CD4-positive, alpha-beta T cell (primary cell): ENCODE data around the gene UCN2. TPM values are rescaled to one million over a fixed set of nuclear protein-coding genes. Genes with fewer than 3 reads are reported as not detected.

ENCODE experiments used
- ATAC-seq: fragments of 200-7000 bp; cut with Tn5 transposase; one replicate; pipeline ENCODE4 v1.10.0; 2022; ENCODE audit warnings: mild to moderate bottlenecking; ENCODE audit not compliant: poor library complexity
- CTCF ChIA-PET: fragments of 350-600 bp; sonication (Branson Sonifier 250); formaldehyde crosslinking; loops from one replicate; lab custom pipeline; 2021; ENCODE audit warnings: antibody characterized with exemption, inconsistent platforms; lab: Charles Lee
- POLR2A ChIA-PET: fragments of 350-600 bp; sonication (Branson Sonifier 250); formaldehyde crosslinking; loops from one replicate; lab custom pipeline; 2021; ENCODE audit warnings: antibody characterized with exemption, inconsistent platforms; lab: Charles Lee
- DNase-seq, 14 experiments: peaks; one replicate each; pipeline ENCODE4 v3.0.0-alpha.2; 2013 to 2020; ENCODE audit warnings: mixed read lengths in 2 of 14
- H3K27ac ChIP-seq, 2 donors: one replicate each; pipeline versions ENCODE4 v1.5.1 to v1.7.0; 2013; ENCODE audit warnings: low read length in 2 of 2, low read depth in 1 of 2, mild to moderate bottlenecking in 1 of 2
- H3K27me3 ChIP-seq, 2 experiments: 1 replicate in 1 of 2; 2 replicates in 1 of 2; pipeline versions ENCODE4 v1.6.1 to v1.7.0; 2013; ENCODE audit warnings: low read length in 2 of 2, control low read depth in 1 of 2, mild to moderate bottlenecking in 1 of 2, moderate library complexity in 1 of 2; ENCODE audit not compliant: insufficient read depth in 2 of 2, control insufficient read depth in 1 of 2
- H3K36me3 ChIP-seq: one replicate; pipeline ENCODE4 v1.6.1; 2013; ENCODE audit warnings: low read length, control low read depth; ENCODE audit not compliant: insufficient read depth
- H3K4me1 ChIP-seq: one replicate; pipeline ENCODE4 v1.6.1; 2013; ENCODE audit warnings: low read length, control low read depth; ENCODE audit not compliant: insufficient read depth
- H3K4me3 ChIP-seq: one replicate; pipeline ENCODE4 v1.5.1; 2013; ENCODE audit warnings: mild to moderate bottlenecking, low read length, moderate library complexity
- H3K9me3 ChIP-seq, 2 experiments: 1 replicate in 1 of 2; 2 replicates in 1 of 2; pipeline versions ENCODE4 v1.6.1 to v1.7.0; 2013; ENCODE audit warnings: low read length in 2 of 2, mild to moderate bottlenecking in 2 of 2, control low read depth in 1 of 2, moderate library complexity in 1 of 2; ENCODE audit not compliant: control insufficient read depth in 1 of 2, insufficient read depth in 1 of 2
- H3K27ac Mint-ChIP-seq: one replicate; pipeline ENCODE4 v1.8.0; 2020; ENCODE audit warnings: mixed read lengths
- H3K27me3 Mint-ChIP-seq: one replicate; pipeline ENCODE4 v1.8.0; 2021; ENCODE audit warnings: mixed read lengths
- H3K36me3 Mint-ChIP-seq: one replicate; pipeline ENCODE4 v1.8.0; 2021; ENCODE audit warnings: low read depth, mixed read lengths
- H3K4me1 Mint-ChIP-seq: one replicate; pipeline ENCODE4 v1.8.0; 2021; ENCODE audit warnings: low read depth, mixed read lengths
- H3K4me3 Mint-ChIP-seq: one replicate; pipeline ENCODE4 v1.8.0; 2020; ENCODE audit warnings: mild to moderate bottlenecking, mixed read lengths
- H3K9me3 Mint-ChIP-seq: one replicate; pipeline ENCODE4 v1.8.0; 2020; ENCODE audit warnings: mixed read lengths
- intact Hi-C, 2 experiments: fragments of 100-400 bp; cut with DNase I in 1 of 2; cut with micrococcal nuclease in 1 of 2; formaldehyde crosslinking; loops; one replicate each; pipeline versions ENCODE4 v1.15.1 to v1.9.0; 2023 to 2025; cut with DNase I, micrococcal nuclease
- total RNA-seq, 174 experiments: library from RNA in 2 of 174; stranded (reverse) in 2 of 174; gene quantifications; one replicate each; pipeline ENCODE4 v1.2.3 and lab custom pipeline; 2021 to 2026
- TF ChIP-seq, protein P1 (sequence below): fragments of 200-600 bp; IDR thresholded peaks from one replicate; pipeline ENCODE4 v1.8.0; 2022; ENCODE audit warnings: antibody characterized with exemption, mild to moderate bottlenecking

Gene UCN2
- total RNA-seq, 2 experiments from 2014 or later: not detected

DNA sequence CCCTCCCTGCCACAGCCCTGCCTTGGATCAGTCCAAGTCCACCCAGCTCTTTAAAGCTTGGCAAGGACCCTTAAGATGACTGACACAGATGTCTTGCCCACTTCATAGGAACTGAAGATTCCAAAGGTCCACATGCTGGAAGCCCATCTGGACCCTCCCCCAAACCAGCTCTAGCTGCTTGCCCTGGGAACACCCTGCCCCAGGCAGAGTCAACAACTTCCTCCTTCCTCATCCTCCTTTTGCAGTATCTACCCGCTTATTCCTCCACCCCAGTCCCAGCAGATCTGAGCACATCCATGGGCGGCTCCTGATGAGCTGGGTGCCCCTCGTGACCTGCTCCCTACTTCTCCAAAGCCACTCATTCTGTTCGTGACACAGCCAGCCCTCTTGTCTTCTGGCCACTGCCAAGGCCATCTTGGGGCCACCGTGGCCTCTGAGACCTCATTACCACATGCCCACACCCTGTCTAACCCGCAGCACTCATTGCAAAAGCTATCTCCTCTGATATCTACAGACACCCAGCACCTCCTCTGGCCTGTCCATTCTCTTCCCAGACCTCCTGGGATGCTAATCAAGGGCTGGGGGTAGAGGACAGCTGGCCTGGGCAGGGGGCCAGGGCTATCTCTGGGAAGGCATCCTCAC, 5.0 kb downstream of the UCN2 start:
- H3K27ac Mint-ChIP-seq: no peak overlapping the region
- Histone ChIP-seq H3K36me3 (no peaks in the 10 kb centered on the region), H3K27ac (peak overlapping the region in 1 of 2 donors; percentile 7), H3K9me3 (no peaks in the 10 kb centered on the region), H3K27me3 (no peaks in the 10 kb centered on the region), H3K4me3 (no peak overlapping the region), H3K4me1 (peaks cover 34% of the 10 kb centered on the region)
- no peaks in the 10 kb centered on the region for H3K9me3 Mint-ChIP-seq
- TF ChIP-seq, protein P1, sequence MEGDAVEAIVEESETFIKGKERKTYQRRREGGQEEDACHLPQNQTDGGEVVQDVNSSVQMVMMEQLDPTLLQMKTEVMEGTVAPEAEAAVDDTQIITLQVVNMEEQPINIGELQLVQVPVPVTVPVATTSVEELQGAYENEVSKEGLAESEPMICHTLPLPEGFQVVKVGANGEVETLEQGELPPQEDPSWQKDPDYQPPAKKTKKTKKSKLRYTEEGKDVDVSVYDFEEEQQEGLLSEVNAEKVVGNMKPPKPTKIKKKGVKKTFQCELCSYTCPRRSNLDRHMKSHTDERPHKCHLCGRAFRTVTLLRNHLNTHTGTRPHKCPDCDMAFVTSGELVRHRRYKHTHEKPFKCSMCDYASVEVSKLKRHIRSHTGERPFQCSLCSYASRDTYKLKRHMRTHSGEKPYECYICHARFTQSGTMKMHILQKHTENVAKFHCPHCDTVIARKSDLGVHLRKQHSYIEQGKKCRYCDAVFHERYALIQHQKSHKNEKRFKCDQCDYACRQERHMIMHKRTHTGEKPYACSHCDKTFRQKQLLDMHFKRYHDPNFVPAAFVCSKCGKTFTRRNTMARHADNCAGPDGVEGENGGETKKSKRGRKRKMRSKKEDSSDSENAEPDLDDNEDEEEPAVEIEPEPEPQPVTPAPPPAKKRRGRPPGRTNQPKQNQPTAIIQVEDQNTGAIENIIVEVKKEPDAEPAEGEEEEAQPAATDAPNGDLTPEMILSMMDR: peak; percentile 19
- ATAC-seq: no peak
- peak overlapping the region; percentile 83 for H3K4me3 Mint-ChIP-seq
- POLR2A ChIA-PET: interaction anchor here (0.6 to 3.2 kb wide), 5 partner anchors 10 to 254 kb away, joined by 3 to 28 read pairs (median 4); partner anchors contain the start of genes CCDC51 and TMA7
- H3K4me1 Mint-ChIP-seq: peaks cover 25% of the 10 kb centered on the region
- H3K27me3 Mint-ChIP-seq: no peaks in the 10 kb centered on the region
- CTCF ChIA-PET: interaction anchor here (0.7 to 3.8 kb wide), 11 partner anchors 10 to 430 kb away, joined by 3 to 18 read pairs (median 4); partner anchors contain the start of genes CCDC51, CDC25A and TMA7
- intact Hi-C loops: loop anchor here in 1 of 2 experiments (1.0 to 5.0 kb wide), 4 partner anchors 99 to 776 kb away; partner anchors contain the start of genes IP6K2 and SMARCC1
- peak in 3 of 14 experiments; percentile 33 to 79 (median 70) for DNase-seq
- no peaks in the 10 kb centered on the region for H3K36me3 Mint-ChIP-seq

DNA sequence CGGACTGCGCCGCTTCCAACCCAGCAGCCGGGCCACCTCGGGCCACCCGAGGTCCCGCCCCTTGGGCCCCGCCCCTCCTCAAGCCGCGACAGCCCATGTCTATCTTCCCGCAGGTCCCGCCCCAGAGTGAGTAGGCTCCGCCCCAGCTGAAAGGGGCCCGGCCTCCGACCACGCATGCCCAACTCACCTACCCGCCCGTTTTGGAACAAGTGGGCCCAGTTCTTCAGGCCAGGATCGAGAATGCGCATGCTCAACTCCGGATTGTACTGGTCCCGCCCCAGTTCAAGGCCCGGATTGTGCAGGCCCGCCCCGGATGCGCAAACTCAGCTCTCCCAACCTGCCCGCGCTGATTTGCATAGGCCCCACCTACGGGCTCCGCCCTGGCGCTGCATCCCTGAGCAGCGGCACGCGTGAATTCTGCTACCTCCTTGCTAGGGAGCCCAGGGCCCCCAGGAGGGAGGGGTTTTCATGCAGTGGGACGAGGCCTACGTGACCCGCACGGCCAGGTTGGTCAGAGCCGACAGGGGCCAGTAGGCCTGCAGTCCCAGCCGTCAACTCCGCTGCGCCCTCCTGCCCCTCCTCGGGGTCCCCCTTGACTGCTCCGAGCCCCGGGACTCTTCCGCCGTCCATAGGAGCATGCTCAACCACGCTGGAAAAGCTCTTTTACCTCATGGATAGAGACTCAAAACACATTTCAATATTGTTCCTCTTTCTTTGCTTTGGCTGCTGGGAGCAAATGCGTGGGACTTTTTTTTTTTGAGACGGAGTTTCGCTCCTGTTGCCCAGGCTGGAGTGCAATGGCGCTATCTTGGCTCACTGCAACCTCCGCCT, 6.6 kb downstream of the UCN2 start, which contains the start of gene PFKFB4:
PFKFB4 (minus strand) TSS at position 8 of the 831 bp plus-strand sequence. CDS start 26 bp downstream, outside the sequence.
- no peaks in the 10 kb centered on the region for H3K27me3 ChIP-seq
- DNase-seq (peak; percentile 98 to 100 (median 99)), ATAC-seq (peak; percentile 87)
- no peaks in the 10 kb centered on the region for H3K9me3 Mint-ChIP-seq
- peaks cover 34% of the 10 kb centered on the region for H3K4me1 ChIP-seq
- H3K36me3 ChIP-seq: no peaks in the 10 kb centered on the region
- POLR2A ChIA-PET: interaction anchor here (0.7 to 3.2 kb wide), 20 partner anchors 8 to 450 kb away, joined by 3 to 28 read pairs (median 4); partner anchors contain the start of genes ATRIP, CCDC51, CDC25A and IP6K2
- H3K4me3 ChIP-seq: peak within 1 kb of the TSS; percentile 55
- CTCF ChIA-PET: interaction anchor here (0.9 to 3.8 kb wide), 5 partner anchors 52 to 316 kb away, joined by 3 to 18 read pairs (median 4); partner anchors contain the start of genes UQCRC1 and ZNF589
- peak within 1 kb of the TSS; percentile 43 for H3K27ac Mint-ChIP-seq
- no peaks in the 10 kb centered on the region for H3K27me3 Mint-ChIP-seq
- H3K4me3 Mint-ChIP-seq: peak within 1 kb of the TSS; percentile 87
- no peaks in the 10 kb centered on the region for H3K9me3 ChIP-seq
- H3K4me1 Mint-ChIP-seq: peaks cover 25% of the 10 kb centered on the region
- no peaks in the 10 kb centered on the region for H3K36me3 Mint-ChIP-seq
- intact Hi-C loops: loop anchor here in 1 of 2 experiments (2.0 to 5.0 kb wide), 6 partner anchors 52 to 775 kb away; partner anchors contain the start of genes ATRIP, CDC25A, IP6K2 and SMARCC1
- TF ChIP-seq, protein P1: no peak
- no peak within 1 kb of the TSS for H3K27ac ChIP-seq
